HepG2 (cell line): ENCODE data around the gene SKIL. TPM values are rescaled to one million over a fixed set of nuclear protein-coding genes. Genes with fewer than 3 reads are reported as not detected.

Experiments
- ATAC-seq: fragments of 200-7000 bp; cut with Tn5 transposase; 3 replicates; pipeline ENCODE4 v1.9.1; 2020; ENCODE audit warnings: mild to moderate bottlenecking, moderate library complexity
- BruUV-seq: library from RNA; stranded (reverse); fragments of 400-500 nt; replicated peaks from 2 replicates; lab custom pipeline; 2021; lab: Mats Ljungman, UMichigan
- CTCF ChIA-PET: fragments of 300-600 bp; formaldehyde crosslinking; extraction: SDS; loops from one replicate; lab custom pipeline; 2021; ENCODE audit warnings: low total read pairs, inconsistent platforms, low intra/inter-chr PET ratio; lab: Yijun Ruan, JAX
- POLR2A ChIA-PET: fragments of 350-600 bp; sonication (Branson Sonifier 250); formaldehyde crosslinking; loops from one replicate; lab custom pipeline; 2020; ENCODE audit warnings: antibody characterized with exemption, inconsistent platforms; lab: Yijun Ruan, JAX
- DNase-seq: peaks from one replicate; pipeline ENCODE4 v3.0.0-alpha.2; 2015; ENCODE audit warnings: low spot score
- FAIRE-seq: peaks from 3 replicates; lab custom pipeline; 2011; peaks lifted over from hg19 to GRCh38; lab: Jason Lieb, UNC
- H2AFZ ChIP-seq: one replicate; pipeline ENCODE4 v1.6.1; 2011; ENCODE audit warnings: low read length, inconsistent platforms
- H3K27ac ChIP-seq: fragments of 300-600 bp; 3 replicates; pipeline ENCODE4 v1.8.0; 2011; ENCODE audit warnings: mixed run types, mild to moderate bottlenecking, mixed read lengths, low read length, inconsistent platforms; ENCODE audit not compliant: insufficient read depth; ENCODE audit errors: extremely low read length
- H3K27me3 ChIP-seq, 2 experiments: fragments of 200-600 bp in 1 of 2; 2 replicates in 1 of 2; 3 replicates in 1 of 2; pipeline versions ENCODE4 v1.6.0 to v1.8.0; 2011; ENCODE audit warnings: low read length in 2 of 2, mild to moderate bottlenecking in 2 of 2, moderate library complexity in 2 of 2, inconsistent platforms in 1 of 2; ENCODE audit not compliant: insufficient read depth in 2 of 2, control insufficient read depth in 1 of 2
- H3K36me3 ChIP-seq, 2 experiments: fragments of 200-600 bp in 1 of 2; replicated peaks in 1 of 2; 2 replicates in 1 of 2; 3 replicates in 1 of 2; pipeline versions ENCODE4 v1.5.1 to v1.8.0; 2011; ENCODE audit warnings: low read length in 2 of 2, inconsistent platforms in 1 of 2; ENCODE audit not compliant: insufficient read depth in 2 of 2, control insufficient read depth in 1 of 2
- H3K4me1 ChIP-seq: 2 replicates; pipeline ENCODE4 v1.5.1; 2012; ENCODE audit warnings: low read length, inconsistent platforms; ENCODE audit not compliant: insufficient read depth
- H3K4me2 ChIP-seq: 2 replicates; pipeline ENCODE4 v1.6.0; 2011; ENCODE audit warnings: low read depth, low read length, inconsistent platforms
- H3K4me3 ChIP-seq, 3 experiments: fragments of 200-600 bp in 1 of 3; sonication (generic), shearing (Covaris generic) in 1 of 3; replicated peaks in 1 of 3; 2 replicates each; pipeline ENCODE4 v1.5.1; 2011 to 2016; ENCODE audit warnings: low read length in 3 of 3, inconsistent platforms in 2 of 3, low read depth in 2 of 3, mild to moderate bottlenecking in 2 of 3, control low read depth in 1 of 3, mixed read lengths in 1 of 3; ENCODE audit not compliant: insufficient read depth in 1 of 3
- H3K79me2 ChIP-seq: one replicate; pipeline ENCODE4 v1.6.1; 2011; ENCODE audit warnings: low read length, inconsistent platforms; ENCODE audit not compliant: insufficient read depth
- H3K9ac ChIP-seq: 2 replicates; pipeline ENCODE4 v1.6.0; 2011; ENCODE audit warnings: mild to moderate bottlenecking, low read depth, low read length, inconsistent platforms; ENCODE audit not compliant: insufficient read depth
- H3K9me3 ChIP-seq: 2 replicates; pipeline ENCODE4 v1.5.1; 2012; ENCODE audit warnings: mild to moderate bottlenecking, low read length
- H4K20me1 ChIP-seq: 2 replicates; pipeline ENCODE4 v1.6.0; 2011; ENCODE audit warnings: inconsistent platforms, mild to moderate bottlenecking, low read length, moderate library complexity; ENCODE audit not compliant: insufficient read depth
- FOXK2 ChIP-seq: fragments of 450-650 bp; IDR thresholded peaks from 2 replicates; pipeline ENCODE4 v1.6.1; 2016
- MYC ChIP-seq: sonication (generic); formaldehyde crosslinking; IDR thresholded peaks from 2 replicates; pipeline ENCODE4 v1.9.0; 2021; ENCODE audit warnings: missing genetic modification reagents, borderline replicate concordance
- SKI ChIP-seq: fragments of 450-650 bp; IDR thresholded peaks from one replicate; pipeline ENCODE4 v1.6.1; 2018; ENCODE audit warnings: mild to moderate bottlenecking; ENCODE audit not compliant: partially characterized antibody
- TGIF2 ChIP-seq: IDR thresholded peaks from 2 replicates; pipeline ENCODE4 v1.6.1; 2016; ENCODE audit warnings: control low read depth, missing compliant biosample characterization
- ZNF607 ChIP-seq: sonication (generic); formaldehyde crosslinking; IDR thresholded peaks from 2 replicates; pipeline ENCODE4 v1.5.1; 2020; ENCODE audit warnings: missing genetic modification reagents, mild to moderate bottlenecking, borderline replicate concordance
- WGBS: methylation state at CpG from one replicate; pipeline ENCODE4 v1.1.6; 2017; ENCODE audit warnings: low lambda C conversion rate; 5-methylcytosine and 5-hydroxymethylcytosine counted together
- in situ Hi-C: cut with HindIII; loops from 2 replicates; pipeline ENCODE4 v1.10.0; 2017; ENCODE audit warnings: low pct_unique_long_range_greater_than_20kb; ENCODE audit not compliant: extremely low pct_ligation_motif_present
- intact Hi-C: fragments of 100-400 bp; cut with micrococcal nuclease; formaldehyde crosslinking; loops from one replicate; pipeline ENCODE4 v1.10.0; 2022; ENCODE audit not compliant: unreplicated experiment
- polyA plus RNA-seq, 8 experiments: library from polyadenylated mRNA; depleted of rRNA in 3 of 8; stranded (reverse) in 7 of 8; unstranded in 1 of 8; fragments of >200 nt; fragmentation: Illumina TruSeq in 4 of 8; extraction: Trizol in 4 of 8; gene quantifications; 2 replicates each; pipeline versions ENCODE4 v1.2.1 to v1.2.3, GENCODE V29; 2011 to 2016; ENCODE audit warnings: low read depth in 4 of 8, missing spikeins in 1 of 8, mixed read lengths in 1 of 8; ENCODE audit not compliant: insufficient read depth in 1 of 8
- total RNA-seq, 5 experiments: library from RNA; depleted of rRNA; stranded (reverse); fragments of >200 nt; fragmentation: Illumina TruSeq; extraction: Trizol; gene quantifications; 2 replicates each; pipeline ENCODE4 v1.2.3, GENCODE V29; 2016; ENCODE audit warnings: low read depth in 1 of 5
- TF ChIP-seq, protein P1 (sequence below): sonication (generic); formaldehyde crosslinking; IDR thresholded peaks from 2 replicates; pipeline ENCODE4 v1.4.0; 2020; ENCODE audit warnings: missing genetic modification reagents
- TF ChIP-seq, protein P2 (sequence below): sonication (generic); formaldehyde crosslinking; conservative IDR thresholded peaks from 2 replicates; pipeline ENCODE4 v1.4.0; 2020; ENCODE audit warnings: missing genetic modification reagents

SKIL gene
- total and polyA plus RNA-seq, 2 of the 13 experiments (the other 11 are each of a cell fraction or from before 2014, with no cell fraction given) = 5.2 to 20.7 TPM

DNA sequence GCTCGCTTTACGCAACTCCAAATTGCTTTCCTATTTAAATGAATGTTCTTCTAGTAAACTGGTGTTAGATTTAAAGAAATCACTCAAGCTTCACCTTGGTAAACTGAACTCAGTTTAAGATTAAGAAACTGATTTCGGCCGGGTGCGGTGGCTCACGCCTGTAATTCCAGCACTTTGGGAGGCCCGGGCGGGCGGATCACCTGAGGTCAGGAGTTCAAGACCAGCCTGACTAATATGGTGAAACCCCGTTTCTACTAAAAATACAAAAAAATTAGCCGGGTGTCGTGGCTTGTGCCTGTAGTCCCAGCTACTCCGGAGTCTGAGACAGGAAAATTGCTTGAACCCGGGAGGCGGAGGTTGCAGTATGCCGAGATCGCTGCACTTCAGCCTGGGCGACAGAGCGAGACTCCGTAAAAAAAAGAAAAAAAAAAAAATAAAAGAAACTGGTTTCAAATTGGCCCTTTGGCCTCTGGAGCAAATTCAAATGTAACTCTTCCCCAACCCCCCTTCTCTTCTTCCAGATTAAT is 1.7 kb downstream of the SKIL start:
- Histone ChIP-seq H3K36me3 (peaks cover 2 to 6% of the 10 kb centered on the region in 2 experiments; a peak in 1 of 5 replicates), H3K4me2 (peak overlapping the region; percentile 80), H2AFZ (no peak overlapping the region), H4K20me1 (no peaks in the 10 kb centered on the region; the same call in 1 of the 2 replicates), H3K9ac (0 out of 2 replicates have a peak overlapping the region, but pooled peaks have one; percentile 85), H3K27ac (no peak overlapping the region), H3K4me3 (peak overlapping the region in 1 of 3 experiments; percentile 93; a peak in 3 of 6 replicates), H3K9me3 (no peaks in the 10 kb centered on the region), H3K27me3 (no peaks in the 10 kb centered on the region; a peak in 1 of 5 replicates), H3K4me1 (peaks cover 61% of the 10 kb centered on the region), H3K79me2 (peaks cover 16% of the 10 kb centered on the region)
- intact Hi-C loops = no loop called here
- FAIRE-seq = no peak
- no peak for DNase-seq
- 93% methylated on average over 20 of the region's 20 CpGs for WGBS
- ATAC-seq = no peak
- in situ Hi-C loops = no loop called here
- ChIA-PET POLR2A (no interaction called here), CTCF (no interaction called here)
- TF ChIP-seq ZNF607 = no peak
- no peak for TF ChIP-seq MYC (CRISPR knock-in tag)
- TF ChIP-seq SKI = no peak
- TF ChIP-seq, protein P1, sequence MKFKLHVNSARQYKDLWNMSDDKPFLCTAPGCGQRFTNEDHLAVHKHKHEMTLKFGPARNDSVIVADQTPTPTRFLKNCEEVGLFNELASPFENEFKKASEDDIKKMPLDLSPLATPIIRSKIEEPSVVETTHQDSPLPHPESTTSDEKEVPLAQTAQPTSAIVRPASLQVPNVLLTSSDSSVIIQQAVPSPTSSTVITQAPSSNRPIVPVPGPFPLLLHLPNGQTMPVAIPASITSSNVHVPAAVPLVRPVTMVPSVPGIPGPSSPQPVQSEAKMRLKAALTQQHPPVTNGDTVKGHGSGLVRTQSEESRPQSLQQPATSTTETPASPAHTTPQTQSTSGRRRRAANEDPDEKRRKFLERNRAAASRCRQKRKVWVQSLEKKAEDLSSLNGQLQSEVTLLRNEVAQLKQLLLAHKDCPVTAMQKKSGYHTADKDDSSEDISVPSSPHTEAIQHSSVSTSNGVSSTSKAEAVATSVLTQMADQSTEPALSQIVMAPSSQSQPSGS (CRISPR knock-in tag) = no peak
- TF ChIP-seq TGIF2 = no peak
- TF ChIP-seq, protein P2, sequence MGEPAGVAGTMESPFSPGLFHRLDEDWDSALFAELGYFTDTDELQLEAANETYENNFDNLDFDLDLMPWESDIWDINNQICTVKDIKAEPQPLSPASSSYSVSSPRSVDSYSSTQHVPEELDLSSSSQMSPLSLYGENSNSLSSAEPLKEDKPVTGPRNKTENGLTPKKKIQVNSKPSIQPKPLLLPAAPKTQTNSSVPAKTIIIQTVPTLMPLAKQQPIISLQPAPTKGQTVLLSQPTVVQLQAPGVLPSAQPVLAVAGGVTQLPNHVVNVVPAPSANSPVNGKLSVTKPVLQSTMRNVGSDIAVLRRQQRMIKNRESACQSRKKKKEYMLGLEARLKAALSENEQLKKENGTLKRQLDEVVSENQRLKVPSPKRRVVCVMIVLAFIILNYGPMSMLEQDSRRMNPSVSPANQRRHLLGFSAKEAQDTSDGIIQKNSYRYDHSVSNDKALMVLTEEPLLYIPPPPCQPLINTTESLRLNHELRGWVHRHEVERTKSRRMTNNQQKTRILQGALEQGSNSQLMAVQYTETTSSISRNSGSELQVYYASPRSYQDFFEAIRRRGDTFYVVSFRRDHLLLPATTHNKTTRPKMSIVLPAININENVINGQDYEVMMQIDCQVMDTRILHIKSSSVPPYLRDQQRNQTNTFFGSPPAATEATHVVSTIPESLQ (CRISPR knock-in tag) = no peak
- TF ChIP-seq FOXK2 = no peak
- no TSS peak for BruUV-seq
